Left hindlimb (tissue), 1 donor: Measurements from ENCODE around the gene ZNF366.

Experiments used
- DNase-seq: peaks from one replicate; pipeline ENCODE4 v3.0.0-alpha.2; 2018

The ZNF366 gene

DNA sequence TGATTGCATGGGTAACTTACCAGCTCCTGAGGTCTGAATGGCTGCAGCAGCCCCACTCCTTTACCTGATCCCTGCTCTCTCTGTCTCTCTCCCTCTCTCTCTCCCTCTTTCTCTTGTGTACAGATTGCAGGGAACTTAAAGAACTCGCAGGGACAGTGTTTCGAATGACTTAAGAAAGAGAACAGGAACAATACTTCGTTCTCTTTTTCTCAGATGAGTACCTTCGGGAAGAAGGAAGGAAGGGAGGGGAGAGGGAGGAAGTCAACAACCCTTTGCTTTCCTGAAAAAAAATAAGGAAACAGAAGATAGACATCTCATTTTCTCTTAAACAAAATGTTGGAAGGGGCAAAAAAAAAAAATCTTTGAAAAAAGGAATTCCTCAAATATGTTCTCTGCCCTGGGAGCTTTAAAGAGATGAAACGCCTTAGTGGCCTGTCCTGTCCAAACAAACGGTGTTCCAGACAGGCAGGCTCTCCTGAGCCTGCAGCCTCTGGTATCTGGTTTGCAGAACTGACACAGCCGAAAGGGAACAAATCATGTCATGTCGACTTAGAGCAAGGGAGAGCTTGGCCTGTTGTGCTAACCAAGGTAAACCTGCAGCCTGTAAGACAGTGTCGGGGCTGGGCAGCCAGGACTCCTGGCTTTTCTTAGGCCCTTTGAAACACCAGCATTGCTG, at the start of gene ZNF366:
Gene ZNF366 (minus strand): TSS at position 180 of the 676 bp plus-strand sequence. CDS start 45,914 bp downstream, outside the sequence.
- no peak for DNase-seq

- DNase-seq, result peak; percentile 89
These were observed 49.3 kb upstream of the ZNF366 start for GRCh38 chr5:72556351-72557166.

GRCh38 chr5:72555871-72556270, 48.7 kb upstream of the ZNF366 start:
- DNase-seq, result peak; percentile 37

- DNase-seq, result no peak
These were observed 47.7 kb upstream of the ZNF366 start for GRCh38 chr5:72554897-72555296.

DNA sequence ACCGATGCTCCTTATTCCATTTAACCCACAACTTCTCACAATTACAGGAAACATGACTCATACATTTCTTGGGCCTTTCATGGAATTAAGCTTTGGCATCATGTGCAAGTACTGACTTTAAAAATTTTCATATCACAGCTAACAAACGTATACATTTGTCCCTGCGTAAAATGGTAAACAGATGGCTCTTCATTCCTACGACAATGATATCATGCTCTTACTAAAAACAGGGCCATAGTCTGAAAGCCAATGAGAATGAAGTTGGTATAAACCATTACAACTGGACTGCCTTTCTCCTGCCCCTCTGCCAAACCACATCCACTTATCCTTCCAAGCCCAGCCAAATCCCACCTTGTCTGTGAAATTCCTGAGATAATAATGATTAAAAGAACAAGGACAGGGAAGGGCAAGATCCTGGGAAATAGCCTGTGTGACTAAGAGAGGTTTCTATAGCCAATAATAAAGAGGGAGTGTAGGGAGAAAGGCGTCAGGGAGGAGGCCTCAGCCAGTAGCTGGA, 44.9 kb upstream of the ZNF366 start:
- DNase-seq, result no peak

DNA sequence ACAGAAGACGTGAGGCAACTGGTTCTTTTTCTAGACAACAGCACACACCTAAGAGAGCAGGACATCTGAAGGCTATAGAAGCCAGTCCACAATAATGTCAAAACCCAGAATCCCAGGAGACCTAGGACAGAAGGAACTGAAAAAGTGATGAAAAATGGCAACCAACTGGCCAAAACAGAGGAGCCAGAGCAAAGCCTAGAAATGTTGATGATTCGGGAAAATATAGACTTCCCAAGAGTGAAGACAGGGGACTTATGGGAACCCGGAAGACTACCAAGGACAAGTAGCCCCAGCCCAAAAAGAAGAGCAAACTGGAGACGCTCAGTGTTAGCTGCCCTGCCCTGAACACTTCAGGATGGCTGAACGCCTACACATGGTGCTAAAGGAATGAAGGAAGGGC, 43.4 kb upstream of the ZNF366 start:
- no peak for DNase-seq

GRCh38 chr5:72543811-72544210, 36.6 kb upstream of the ZNF366 start:
- DNase-seq, result no peak

DNA sequence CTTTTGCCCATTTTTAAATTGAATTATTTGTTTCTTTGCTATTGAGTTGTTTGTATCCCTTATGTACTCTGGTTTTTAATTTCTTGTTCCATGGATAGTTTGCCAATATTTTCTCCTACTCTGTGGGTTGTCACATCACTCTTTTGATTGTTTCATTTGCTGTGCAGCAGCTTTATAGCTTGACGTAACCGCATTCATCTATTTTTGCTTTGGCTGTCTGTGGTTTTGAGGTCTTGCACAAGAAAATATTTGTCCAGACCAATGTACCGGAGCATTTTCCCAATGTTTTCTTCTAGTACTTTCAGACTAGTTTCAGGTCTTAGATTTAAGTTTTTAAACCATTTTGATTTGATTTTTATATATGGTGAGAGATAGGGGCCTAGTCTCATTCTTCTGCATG, 36.2 kb upstream of the ZNF366 start:
- no peak for DNase-seq

- DNase-seq, result no peak
These were observed 35.5 kb upstream of the ZNF366 start for GRCh38 chr5:72542695-72543094.

DNA sequence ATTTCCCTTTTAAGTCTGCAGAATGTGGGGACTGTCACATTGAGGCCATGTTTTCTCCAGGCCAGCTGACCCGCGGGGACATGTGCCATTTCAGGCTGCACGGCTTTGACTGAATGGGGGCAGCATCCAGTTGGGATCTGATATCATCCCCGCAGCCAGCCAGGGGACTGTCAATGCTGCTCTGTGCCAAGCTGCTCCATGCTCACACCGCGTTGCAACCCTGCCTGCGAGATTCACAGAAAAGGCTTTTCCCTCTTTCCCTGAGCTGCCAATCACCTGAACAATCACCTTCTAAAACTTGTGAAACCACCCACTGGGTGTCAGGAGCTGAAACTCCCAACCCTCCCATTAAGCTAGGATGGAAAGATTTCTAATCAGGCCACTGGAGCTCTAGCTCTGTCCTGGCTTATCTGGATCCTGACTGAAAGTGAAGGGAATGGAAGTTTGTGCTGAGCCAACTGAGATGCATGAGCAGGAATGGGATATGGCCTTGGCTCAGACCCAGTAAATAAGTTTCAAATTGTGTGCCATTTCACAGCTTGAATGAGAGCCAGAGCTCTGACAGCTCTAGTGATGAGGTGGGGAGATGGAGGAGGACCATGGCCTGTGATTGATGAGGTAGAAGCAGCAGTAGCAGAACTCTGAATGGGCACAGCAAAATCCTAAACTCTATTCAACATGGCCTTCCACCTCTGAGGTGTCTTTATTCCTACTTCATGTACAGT, 34.5 kb upstream of the ZNF366 start:
- DNase-seq, result peak; percentile 36

- DNase-seq, result no peak
These were observed 33.7 kb upstream of the ZNF366 start for GRCh38 chr5:72540759-72541438.

- DNase-seq, result no peak
These were observed 32.5 kb upstream of the ZNF366 start for GRCh38 chr5:72539726-72540125.

DNA sequence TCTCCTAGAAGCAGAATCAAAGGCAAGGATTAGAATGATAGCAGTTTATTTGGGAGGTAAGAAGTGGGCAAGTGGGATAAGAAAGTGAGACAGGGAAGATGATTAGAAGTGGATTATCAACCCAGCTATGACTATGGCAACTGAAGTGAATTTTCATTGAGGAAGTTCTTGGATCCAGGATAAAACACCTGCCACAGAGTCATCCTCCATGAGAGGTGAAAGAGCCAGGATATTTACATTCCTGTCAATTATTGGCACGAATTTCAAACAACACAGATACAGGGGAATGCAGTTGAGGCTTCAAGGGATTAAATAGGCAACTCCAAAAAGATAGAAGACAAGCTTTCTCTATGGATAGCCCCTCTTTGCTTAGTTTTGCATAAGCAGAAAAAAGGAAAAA, 31.8 kb upstream of the ZNF366 start:
- DNase-seq, result no peak

GRCh38 chr5:72537166-72537565, 30.0 kb upstream of the ZNF366 start:
- no peak for DNase-seq

DNA sequence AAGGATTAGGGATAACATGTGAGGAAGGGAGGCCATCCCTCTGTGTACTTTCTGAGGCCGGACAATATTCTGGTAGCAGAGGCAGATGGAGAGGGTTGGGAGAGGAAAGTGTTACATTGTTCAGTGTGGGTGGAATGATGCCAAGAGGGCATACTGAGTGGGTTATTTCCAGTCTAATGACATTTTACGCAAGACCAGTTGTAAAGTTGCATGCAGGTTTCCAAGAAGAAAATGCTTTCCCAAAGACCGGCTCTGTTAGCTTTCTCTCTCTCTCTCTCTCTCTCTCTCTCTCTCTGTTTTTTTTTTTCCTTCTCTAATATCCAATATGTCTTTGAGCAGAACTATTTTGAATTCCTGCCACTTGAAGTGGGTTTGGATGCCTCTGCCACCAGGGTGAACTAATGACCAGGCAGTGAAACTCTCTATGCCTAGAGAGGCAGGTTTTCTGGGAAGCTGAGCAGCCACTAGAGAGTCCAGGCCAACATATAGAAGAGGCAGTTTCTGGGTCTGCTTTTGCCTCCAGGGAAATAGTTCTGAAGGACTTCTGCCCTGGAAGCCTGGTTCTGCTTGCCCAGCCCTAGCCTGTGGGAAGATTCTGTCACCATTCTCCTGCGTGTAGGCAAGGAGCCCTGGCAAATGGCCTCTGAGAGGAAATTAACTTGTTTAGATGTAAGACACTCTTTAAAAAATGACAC, 24.4 kb upstream of the ZNF366 start:
- DNase-seq, result no peak

DNA sequence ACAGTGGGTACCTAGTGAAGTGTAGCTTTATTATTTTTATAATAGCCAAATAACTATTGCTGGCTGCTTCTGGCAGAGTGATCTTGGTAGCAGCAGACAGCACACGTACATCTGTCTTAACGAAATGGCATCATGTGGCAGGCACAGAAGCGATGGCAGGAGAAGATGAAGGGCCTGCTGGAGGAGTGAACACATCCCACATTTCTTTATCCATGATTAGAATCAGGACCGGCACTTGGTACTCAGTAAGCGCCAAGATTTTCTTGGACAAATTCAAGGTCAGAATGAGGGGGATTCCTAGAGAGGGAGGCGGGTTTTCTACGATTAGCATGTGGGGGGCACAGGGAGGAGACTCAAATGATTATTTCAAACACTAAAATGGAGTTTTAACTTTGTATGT, 23.0 kb upstream of the ZNF366 start:
- no peak for DNase-seq

GRCh38 chr5:72529383-72529782, 22.2 kb upstream of the ZNF366 start:
- no peak for DNase-seq

- DNase-seq, result no peak
These were observed 18.6 kb upstream of the ZNF366 start for GRCh38 chr5:72525816-72526215.

GRCh38 chr5:72523960-72524582, 16.9 kb upstream of the ZNF366 start:
- DNase-seq, result no peak

- DNase-seq, result no peak
These were observed 15.4 kb upstream of the ZNF366 start for GRCh38 chr5:72522607-72523006.

DNA sequence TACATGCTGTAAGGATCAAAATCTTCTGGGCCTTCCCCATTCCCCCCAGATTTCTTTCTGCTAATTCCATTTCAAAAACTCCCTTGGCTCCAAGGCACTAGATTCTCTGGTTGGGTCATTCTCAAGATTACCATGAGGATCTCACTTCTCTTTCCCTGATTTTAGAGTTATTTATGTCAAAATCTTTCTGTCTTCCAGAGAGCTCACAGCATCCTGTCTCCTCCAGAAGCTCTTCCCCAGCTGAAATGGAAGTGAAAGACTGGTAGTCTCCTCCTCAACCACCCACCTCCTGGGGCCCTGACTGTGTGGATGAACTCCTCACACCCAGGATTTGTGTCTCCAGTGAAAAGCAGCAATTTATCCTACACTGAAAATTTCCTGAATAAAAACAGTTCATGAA, 11.9 kb upstream of the ZNF366 start:
- no peak for DNase-seq
